GM12864 (cell line): ENCODE measurements around the gene KLK7.

ENCODE experiments used
- DNase-seq: peaks from one replicate; pipeline ENCODE4 v3.0.0-alpha.2; 2011; ENCODE audit warnings: low read depth
- H3K4me3 ChIP-seq: 2 replicates; pipeline ENCODE4 v1.5.1; 2011; ENCODE audit warnings: mild to moderate bottlenecking, low read depth, low read length, control low read depth
- CTCF ChIP-seq: IDR thresholded peaks from 2 replicates; pipeline ENCODE4 v1.5.1; 2011; ENCODE audit warnings: low read depth, mild to moderate bottlenecking, moderate library complexity, low read length, control low read depth, inconsistent platforms; ENCODE audit errors: missing control alignments

The KLK7 gene

GRCh38 chr19:50969413-50969760, 14.3 kb downstream of the KLK7 start, which contains the start of gene KLK6:
TSS of gene KLK6 (minus strand) at chr19:50969591. CDS start at chr19:50968104, 1,487 bp downstream.
- H3K4me3 ChIP-seq, result no peak within 1 kb of the TSS
- no peak for TF ChIP-seq CTCF
- DNase-seq, result no peak

GRCh38 chr19:50968716-50969412, 14.9 kb downstream of the KLK7 start:
- no peak for DNase-seq
- no peak overlapping the region for H3K4me3 ChIP-seq
- no peak for TF ChIP-seq CTCF

- no peak overlapping the region for H3K4me3 ChIP-seq
- no peak for TF ChIP-seq CTCF
- DNase-seq, result no peak
These were observed 15.6 kb downstream of the KLK7 start for GRCh38 chr19:50967929-50968715.

- DNase-seq, result no peak
- H3K4me3 ChIP-seq, result no peak overlapping the region
- TF ChIP-seq CTCF, result no peak
These were observed 19.5 kb downstream of the KLK7 start for GRCh38 chr19:50964266-50964665.

- H3K4me3 ChIP-seq, result no peak overlapping the region
- TF ChIP-seq CTCF, result no peak
- DNase-seq, result no peak
These were observed 20.3 kb downstream of the KLK7 start for GRCh38 chr19:50963381-50963780.

- TF ChIP-seq CTCF, result no peak
- no peak for DNase-seq
- no peak overlapping the region for H3K4me3 ChIP-seq
These were observed 21.5 kb downstream of the KLK7 start for GRCh38 chr19:50962245-50962644.
